HG03095 (cell line): ENCODE data around the gene UMOD.

Experiments
- ATAC-seq: cut with Tn5 transposase; IDR thresholded peaks from one replicate; pipeline ENCODE4 v1.9.1; 2021; ENCODE audit warnings: moderate library complexity; ENCODE audit not compliant: unreplicated experiment

Gene UMOD

GRCh38 chr16:20303012-20303411 lies 49.5 kb downstream of the UMOD start:
- ATAC-seq: no peak

- ATAC-seq: no peak
Measured at GRCh38 chr16:20302389-20302788, 50.1 kb downstream of the UMOD start.

GRCh38 chr16:20301840-20302239 lies 50.7 kb downstream of the UMOD start:
- ATAC-seq: no peak

- no peak for ATAC-seq
Measured at GRCh38 chr16:20300312-20301097, 52.0 kb downstream of the UMOD start.

GRCh38 chr16:20298452-20298851 lies 54.1 kb downstream of the UMOD start:
- no peak for ATAC-seq

- no peak for ATAC-seq
Measured at GRCh38 chr16:20291208-20292206, 61.0 kb downstream of the UMOD start.

- no peak for ATAC-seq
Measured at GRCh38 chr16:20289571-20289970, 62.9 kb downstream of the UMOD start.

- no peak for ATAC-seq
Measured at GRCh38 chr16:20285993-20286499, 66.5 kb downstream of the UMOD start.
